ENCODE results near the gene GTF2B. TPM values are rescaled to one million over a fixed set of nuclear protein-coding genes. Genes with fewer than 3 reads are reported as not detected.

GTF2B gene
- total and polyA plus RNA-seq, 2 of the 4 experiments (the other 2 are of a cell fraction) = 32.0 to 41.0 TPM

GRCh38 chr1:88825721-88826120, 65.6 kb downstream of the GTF2B start:
- Histone ChIP-seq H3K14ac (replicated peaks; ENCODE audit: low read depth, low read length) (no peak overlapping the region), H2BK5ac (ENCODE audit: low read depth, low read length, poor library complexity, severe bottlenecking) (no peak overlapping the region), H2BK20ac (ENCODE audit: low read depth, low read length) (no peak overlapping the region), H3K23ac (ENCODE audit: low read depth, low read length) (no peak overlapping the region), H2AK5ac (ENCODE audit: low read depth, low read length) (no peak overlapping the region), H3K36me3 (ENCODE audit: control insufficient read depth, insufficient read depth, low read length) (peaks cover 14% of the 10 kb centered on the region), H2AK9ac (replicated peaks; ENCODE audit: low read depth, low read length, poor library complexity) (no peak overlapping the region), H3K56ac (ENCODE audit: extremely low read depth, insufficient read depth, low read length) (no peak overlapping the region), H2BK120ac (ENCODE audit: low read depth, low read length) (no peak overlapping the region), H3K4me1 (ENCODE audit: control insufficient read depth, insufficient read depth, low read length) (peaks cover 3% of the 10 kb centered on the region; the same call in 1 of the 2 replicates), H3K18ac (ENCODE audit: low read depth, low read length) (no peak overlapping the region), H4K20me1 (ENCODE audit: insufficient read depth, low read length) (no peaks in the 10 kb centered on the region), H3K9me3 (ENCODE audit: control insufficient read depth, insufficient read depth, low read length) (no peaks in the 10 kb centered on the region), H3K4me3 (ENCODE audit: insufficient read depth, low read depth, low read length) (no peak overlapping the region), H3K9ac (ENCODE audit: low read depth, low read length) (no peak overlapping the region), H4K91ac (ENCODE audit: insufficient read depth, low read depth, low read length) (no peak overlapping the region), H2BK15ac (ENCODE audit: low read depth, low read length) (no peak overlapping the region), H3K27me3 (ENCODE audit: control insufficient read depth, insufficient read depth, low read length) (no peaks in the 10 kb centered on the region), H2AFZ (replicated peaks; ENCODE audit: low read length, poor library complexity) (no peak overlapping the region), H3K9me1 (ENCODE audit: insufficient read depth, low read length) (0 out of 2 replicates have a peak, but pooled peaks cover 6% of the 10 kb centered on the region), H3K79me1 (ENCODE audit: low read depth in 1 of 2, low read length in 2 of 2) (peaks cover 2 to 9% of the 10 kb centered on the region in 2 experiments; a peak in 2 of 4 replicates), H3K4me2 (ENCODE audit: low read depth, low read length) (no peak overlapping the region), H3K27ac (ENCODE audit: insufficient read depth, low read length) (no peak overlapping the region), H3K4ac (ENCODE audit: low read depth, low read length) (no peak overlapping the region), H4K8ac (ENCODE audit: low read depth in 2 of 2, low read length in 2 of 2) (no peak overlapping the region), H4K5ac (ENCODE audit: low read depth, low read length) (no peak overlapping the region)
- in situ Hi-C loops (cut with MboI; ENCODE audit: low sequenced_read_pairs) (no loop called here), intact Hi-C loops (cut with micrococcal nuclease) (no loop called here), dilution Hi-C loops (cut with HindIII; ENCODE audit: low sequenced_read_pairs, unreplicated experiment) (no loop called here)
- ATAC-seq (ENCODE audit: low read depth) = no peak
- ChIA-PET POLR2A (ENCODE audit: unreplicated experiment) (no interaction called here), CTCF (no interaction called here)
- no TSS peak for BruUV-seq (replicated peaks)
- 85% methylated on average over 2 of the region's 2 CpGs; no CpG with 5 or more reads in 1 of the 2 experiments for WGBS, 2 experiments (ENCODE audit: extremely low coverage in 2 of 2, insufficient read length in 1 of 2)
- no peak for DNase-seq
- no peak for TF ChIP-seq CEBPB (IDR thresholded peaks at IDR 0.05; ENCODE audit: low read depth, low read length)
- TF ChIP-seq ELK1 (IDR thresholded peaks at IDR 0.05; ENCODE audit: borderline replicate concordance, low read depth, low read length) = no peak
- TF ChIP-seq CTCF (conservative IDR thresholded peaks at IDR 0.05; ENCODE audit: low read depth, low read length) = no peak
- TF ChIP-seq RFX5 (IDR thresholded peaks at IDR 0.05; ENCODE audit: low read depth, low read length) = no peak
- TF ChIP-seq RCOR1 (IDR thresholded peaks at IDR 0.05; ENCODE audit: insufficient replicate concordance, low read length) = no peak
- no peak for TF ChIP-seq USF2 (IDR thresholded peaks at IDR 0.05; ENCODE audit: low read depth, low read length)
- TF ChIP-seq MAZ (IDR thresholded peaks at IDR 0.05; ENCODE audit: borderline replicate concordance, low read depth, low read length) = no peak
- no peak for TF ChIP-seq MXI1 (IDR thresholded peaks at IDR 0.05; ENCODE audit: borderline replicate concordance, low read depth, low read length)
- TF ChIP-seq NFE2L2 (IDR thresholded peaks at IDR 0.05; ENCODE audit: low read depth, low read length) = no peak

Measured in IMR-90 (cell line).